GM12801 (cell line): ENCODE measurements around the gene RAET1L.

ENCODE experiments used
- TF ChIP-seq, protein P1 (sequence below): IDR thresholded peaks from one replicate; pipeline ENCODE4 v1.5.1; 2011; ENCODE audit warnings: control low read depth; ENCODE audit not compliant: insufficient read length; ENCODE audit errors: extremely low read depth

RAET1L gene

DNA sequence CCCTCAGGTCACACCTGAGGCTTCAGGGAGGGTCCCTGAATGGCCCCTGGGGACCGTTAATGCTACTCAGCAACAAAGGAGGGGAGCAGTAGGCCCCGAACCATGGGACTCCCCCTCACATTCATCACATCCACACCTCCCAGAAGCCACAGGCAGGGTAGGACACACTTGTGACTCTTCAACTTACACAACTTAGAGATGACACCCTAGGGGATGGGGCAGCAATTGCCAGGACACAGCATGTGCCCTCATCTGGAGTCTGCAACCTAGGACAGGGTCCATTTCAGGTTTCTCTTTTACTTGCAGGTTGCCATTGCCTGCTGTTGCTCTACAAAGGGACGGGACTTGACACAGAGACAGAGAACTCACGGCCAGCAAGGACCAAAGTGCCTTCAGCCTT, 42.8 kb upstream of the RAET1L start:
- TF ChIP-seq, protein P1, sequence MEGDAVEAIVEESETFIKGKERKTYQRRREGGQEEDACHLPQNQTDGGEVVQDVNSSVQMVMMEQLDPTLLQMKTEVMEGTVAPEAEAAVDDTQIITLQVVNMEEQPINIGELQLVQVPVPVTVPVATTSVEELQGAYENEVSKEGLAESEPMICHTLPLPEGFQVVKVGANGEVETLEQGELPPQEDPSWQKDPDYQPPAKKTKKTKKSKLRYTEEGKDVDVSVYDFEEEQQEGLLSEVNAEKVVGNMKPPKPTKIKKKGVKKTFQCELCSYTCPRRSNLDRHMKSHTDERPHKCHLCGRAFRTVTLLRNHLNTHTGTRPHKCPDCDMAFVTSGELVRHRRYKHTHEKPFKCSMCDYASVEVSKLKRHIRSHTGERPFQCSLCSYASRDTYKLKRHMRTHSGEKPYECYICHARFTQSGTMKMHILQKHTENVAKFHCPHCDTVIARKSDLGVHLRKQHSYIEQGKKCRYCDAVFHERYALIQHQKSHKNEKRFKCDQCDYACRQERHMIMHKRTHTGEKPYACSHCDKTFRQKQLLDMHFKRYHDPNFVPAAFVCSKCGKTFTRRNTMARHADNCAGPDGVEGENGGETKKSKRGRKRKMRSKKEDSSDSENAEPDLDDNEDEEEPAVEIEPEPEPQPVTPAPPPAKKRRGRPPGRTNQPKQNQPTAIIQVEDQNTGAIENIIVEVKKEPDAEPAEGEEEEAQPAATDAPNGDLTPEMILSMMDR, result no peak

DNA sequence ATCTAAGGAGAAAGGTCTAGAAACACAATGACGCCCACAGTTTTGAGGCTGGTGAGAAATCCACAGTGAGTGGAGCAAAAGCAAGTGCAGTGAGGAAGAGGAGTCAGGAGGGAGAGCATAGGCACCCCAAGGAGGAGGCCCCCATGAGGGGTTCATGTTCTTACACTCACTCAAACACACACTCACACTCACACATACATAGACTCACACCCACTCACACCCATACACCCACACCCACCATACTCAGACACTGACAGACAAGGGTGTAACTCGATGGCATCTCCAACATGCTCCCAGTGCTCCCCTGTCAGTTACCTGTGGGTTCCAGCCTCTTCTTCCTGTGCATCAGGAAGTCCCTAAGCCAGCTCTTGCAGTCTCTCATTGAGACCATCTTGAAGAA, 39.8 kb upstream of the RAET1L start:
- TF ChIP-seq, protein P1, result no peak

DNA sequence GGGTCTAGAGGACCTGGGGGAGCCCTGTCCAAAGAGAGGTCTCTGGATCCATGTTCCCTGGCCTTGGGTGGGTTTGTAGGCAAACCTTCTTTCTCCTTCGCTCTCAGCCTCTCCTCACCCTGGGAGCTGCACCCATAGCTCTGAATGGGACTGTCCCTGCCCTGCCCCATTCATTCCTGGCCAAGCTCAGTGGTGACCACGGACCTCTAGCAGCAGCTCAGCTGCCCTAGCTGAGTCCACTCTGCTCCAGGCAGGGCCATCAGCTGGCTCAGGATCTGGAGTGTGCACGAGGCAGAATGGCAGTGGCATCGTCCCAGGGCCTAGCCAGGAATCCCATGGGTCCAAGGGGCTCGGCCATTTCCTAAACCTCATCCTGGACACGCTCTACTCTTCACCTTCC, 38.3 kb upstream of the RAET1L start:
- TF ChIP-seq, protein P1, result no peak

DNA sequence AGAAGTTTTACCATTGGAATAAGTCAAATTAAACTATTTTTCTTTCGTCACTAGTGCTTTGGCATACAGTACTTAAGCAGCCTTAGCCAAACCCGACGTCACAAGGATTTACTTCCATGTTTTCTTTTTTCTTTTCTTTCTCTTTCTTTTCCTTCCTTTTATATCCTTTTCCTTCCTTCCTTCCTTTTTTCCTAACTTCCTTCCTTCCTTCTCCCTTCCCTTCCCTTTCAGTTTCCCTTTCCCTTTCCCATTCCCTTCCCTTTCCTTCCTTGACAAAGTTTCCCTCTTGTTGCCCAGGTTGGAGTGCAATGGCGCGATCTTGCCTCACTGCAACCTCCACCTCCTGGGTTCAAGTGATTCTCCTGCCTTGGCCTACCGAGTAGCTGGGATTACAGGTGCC, 33.7 kb upstream of the RAET1L start:
- TF ChIP-seq, protein P1, result no peak

DNA sequence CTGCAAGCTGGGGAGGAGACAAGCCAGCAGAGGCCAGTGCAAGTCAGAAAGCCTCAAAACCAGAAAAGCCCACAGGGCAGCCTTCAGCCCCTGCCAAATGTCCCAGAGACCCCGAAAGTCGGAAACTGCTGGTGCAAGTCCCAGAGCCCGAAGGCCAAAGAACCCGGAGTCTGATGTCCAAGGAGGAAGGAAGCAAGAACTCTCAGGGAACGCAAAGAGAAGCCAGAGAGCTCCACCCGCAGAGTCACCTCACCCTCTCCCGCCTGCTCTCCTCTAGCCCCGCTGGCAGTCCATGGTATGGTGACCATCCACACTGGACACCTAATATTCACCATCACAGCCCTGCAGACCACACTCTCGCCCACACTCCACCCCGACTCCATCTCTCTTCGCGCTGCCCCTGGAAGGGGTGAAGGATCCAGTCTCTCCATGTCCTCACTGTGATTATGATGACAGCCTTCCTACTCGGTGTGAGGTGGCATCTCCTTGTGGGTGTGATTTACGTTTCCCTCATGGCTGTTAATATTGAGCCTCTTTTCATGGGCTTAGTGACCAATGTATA, 33.0 kb upstream of the RAET1L start:
- TF ChIP-seq, protein P1, result no peak

DNA sequence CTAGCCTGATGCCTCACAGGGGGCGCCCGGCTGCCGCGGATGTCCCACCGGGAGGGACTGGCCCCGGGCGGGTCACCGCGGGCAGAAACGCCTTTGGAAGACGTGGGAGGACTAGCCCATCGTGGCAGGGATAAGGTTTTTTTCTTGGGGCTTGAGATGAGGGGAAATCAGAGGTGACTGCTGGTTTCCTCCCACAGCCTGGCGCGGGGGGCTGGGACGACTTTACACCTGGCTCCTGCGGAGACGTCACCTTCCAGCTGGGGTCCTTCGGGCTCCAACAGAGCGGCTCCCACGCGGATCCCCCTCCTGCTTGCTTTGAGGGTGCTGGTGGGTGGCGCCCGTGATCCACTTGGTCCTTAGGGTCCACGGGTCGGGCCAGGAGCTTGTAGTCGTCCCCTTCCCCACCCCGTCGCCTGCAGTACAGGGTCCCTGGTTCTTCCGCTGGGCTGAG, 32.2 kb upstream of the RAET1L start:
- TF ChIP-seq, protein P1, result no peak

DNA sequence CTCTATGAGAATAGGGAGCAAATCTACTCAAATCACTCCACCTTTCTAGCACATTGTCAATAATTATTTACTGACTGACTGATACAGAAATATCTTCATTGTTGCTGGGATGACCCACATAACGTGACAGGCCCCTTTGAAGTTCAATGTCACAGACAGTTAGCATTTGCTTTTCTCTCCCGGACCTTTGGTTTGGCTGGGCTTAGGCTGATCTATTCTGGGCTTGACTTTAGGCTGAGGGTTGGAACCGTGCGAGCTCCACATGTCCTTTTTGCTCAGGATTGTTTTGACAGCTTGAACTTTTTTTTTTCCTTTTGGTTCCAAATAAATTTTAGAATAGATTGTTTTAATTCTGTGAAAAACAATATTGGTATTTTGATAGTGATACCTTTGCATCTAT, 31.6 kb upstream of the RAET1L start:
- TF ChIP-seq, protein P1, result no peak

DNA sequence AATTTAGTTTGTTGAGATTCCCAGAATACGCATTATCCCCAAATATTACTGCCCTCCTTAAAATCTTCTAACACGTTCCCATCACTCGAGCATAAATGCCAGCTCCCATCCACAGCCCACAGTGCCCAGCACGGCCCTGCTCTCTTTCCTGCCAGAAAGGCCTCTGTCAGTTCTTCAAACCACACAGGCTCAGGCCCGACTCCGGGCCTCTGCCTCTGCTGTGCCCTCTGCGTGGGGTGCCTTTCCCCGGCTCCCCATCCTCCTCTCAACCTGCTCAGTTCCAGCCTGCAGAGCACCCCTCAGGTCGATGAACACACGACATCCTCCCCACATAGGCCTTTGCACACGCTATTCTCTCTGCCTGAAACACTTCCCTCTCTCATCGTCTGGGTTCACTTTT, 30.8 kb upstream of the RAET1L start:
- TF ChIP-seq, protein P1, result no peak
